Lower leg skin (tissue), 3 donors: Measurements from ENCODE around the gene PHLPP2.
"Not testable (repeated sequence)": the region's sequence is repeated elsewhere in the genome, so short reads cannot be mapped to it uniquely, and the experiment has no call there.

Source experiments
- POLR2A ChIP-seq, 2 donors: fragments of 450-650 bp; IDR thresholded peaks; one replicate each; pipeline ENCODE4 v1.6.1; 2016 to 2017; ENCODE audit warnings: antibody characterized with exemption in 2 of 2, mild to moderate bottlenecking in 1 of 2, moderate library complexity in 1 of 2
- TF ChIP-seq, protein P1 (sequence below), 3 donors: fragments of 450-650 bp; IDR thresholded peaks; one replicate each; pipeline ENCODE4 v1.5.1; 2016; ENCODE audit warnings: antibody characterized with exemption in 3 of 3, mild to moderate bottlenecking in 3 of 3, moderate library complexity in 2 of 3

GRCh38 chr16:71598426-71598825 is 126.1 kb downstream of the PHLPP2 start:
- not testable (repeated sequence) for TF ChIP-seq POLR2A (IDR thresholded peaks at IDR 0.05)
- TF ChIP-seq, protein P1, sequence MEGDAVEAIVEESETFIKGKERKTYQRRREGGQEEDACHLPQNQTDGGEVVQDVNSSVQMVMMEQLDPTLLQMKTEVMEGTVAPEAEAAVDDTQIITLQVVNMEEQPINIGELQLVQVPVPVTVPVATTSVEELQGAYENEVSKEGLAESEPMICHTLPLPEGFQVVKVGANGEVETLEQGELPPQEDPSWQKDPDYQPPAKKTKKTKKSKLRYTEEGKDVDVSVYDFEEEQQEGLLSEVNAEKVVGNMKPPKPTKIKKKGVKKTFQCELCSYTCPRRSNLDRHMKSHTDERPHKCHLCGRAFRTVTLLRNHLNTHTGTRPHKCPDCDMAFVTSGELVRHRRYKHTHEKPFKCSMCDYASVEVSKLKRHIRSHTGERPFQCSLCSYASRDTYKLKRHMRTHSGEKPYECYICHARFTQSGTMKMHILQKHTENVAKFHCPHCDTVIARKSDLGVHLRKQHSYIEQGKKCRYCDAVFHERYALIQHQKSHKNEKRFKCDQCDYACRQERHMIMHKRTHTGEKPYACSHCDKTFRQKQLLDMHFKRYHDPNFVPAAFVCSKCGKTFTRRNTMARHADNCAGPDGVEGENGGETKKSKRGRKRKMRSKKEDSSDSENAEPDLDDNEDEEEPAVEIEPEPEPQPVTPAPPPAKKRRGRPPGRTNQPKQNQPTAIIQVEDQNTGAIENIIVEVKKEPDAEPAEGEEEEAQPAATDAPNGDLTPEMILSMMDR (IDR thresholded peaks at IDR 0.05) = not testable (repeated sequence)
